Hematopoietic multipotent progenitor cell treated with erythropoietin and hydrocortisone succinate and interleukin-3 and kit ligand, for 8 days (in vitro differentiated cells): ENCODE data around the gene MYBPC3.

Experiments
- DNase-seq: peaks from one replicate; pipeline ENCODE4 v3.0.0-alpha.2; 2015

The MYBPC3 gene

GRCh38 chr11:47314992-47315391 is 37.5 kb downstream of the MYBPC3 start:
- no peak for DNase-seq

- DNase-seq: no peak
Observed at GRCh38 chr11:47308050-47308823, 44.3 kb downstream of the MYBPC3 start.

GRCh38 chr11:47306484-47306844 is 46.0 kb downstream of the MYBPC3 start:
- DNase-seq: no peak

GRCh38 chr11:47305734-47306483 is 46.6 kb downstream of the MYBPC3 start:
- DNase-seq: no peak

GRCh38 chr11:47302853-47303252 is 49.6 kb downstream of the MYBPC3 start:
- DNase-seq: no peak

- DNase-seq: no peak
Observed at GRCh38 chr11:47299078-47299477, 53.4 kb downstream of the MYBPC3 start.

GRCh38 chr11:47296045-47296444 is 56.5 kb downstream of the MYBPC3 start:
- DNase-seq: no peak

GRCh38 chr11:47295385-47295784 is 57.1 kb downstream of the MYBPC3 start:
- DNase-seq: no peak

GRCh38 chr11:47289856-47290255 is 62.6 kb downstream of the MYBPC3 start:
- DNase-seq: no peak

GRCh38 chr11:47288066-47288465 is 64.4 kb downstream of the MYBPC3 start:
- DNase-seq: no peak

- DNase-seq: no peak
Observed at GRCh38 chr11:47285969-47286770, 66.3 kb downstream of the MYBPC3 start.

GRCh38 chr11:47284151-47284550 is 68.4 kb downstream of the MYBPC3 start:
- no peak for DNase-seq

- no peak for DNase-seq
Observed at GRCh38 chr11:47282462-47282861, 70.0 kb downstream of the MYBPC3 start.
